ENCODE measurements around the gene NRG3. TPM values are rescaled to one million over a fixed set of nuclear protein-coding genes. Genes with fewer than 3 reads are reported as not detected.

Gene NRG3
- total and polyA plus RNA-seq, 2 of the 4 experiments (the other 2 are of a cell fraction), result not detected

DNA sequence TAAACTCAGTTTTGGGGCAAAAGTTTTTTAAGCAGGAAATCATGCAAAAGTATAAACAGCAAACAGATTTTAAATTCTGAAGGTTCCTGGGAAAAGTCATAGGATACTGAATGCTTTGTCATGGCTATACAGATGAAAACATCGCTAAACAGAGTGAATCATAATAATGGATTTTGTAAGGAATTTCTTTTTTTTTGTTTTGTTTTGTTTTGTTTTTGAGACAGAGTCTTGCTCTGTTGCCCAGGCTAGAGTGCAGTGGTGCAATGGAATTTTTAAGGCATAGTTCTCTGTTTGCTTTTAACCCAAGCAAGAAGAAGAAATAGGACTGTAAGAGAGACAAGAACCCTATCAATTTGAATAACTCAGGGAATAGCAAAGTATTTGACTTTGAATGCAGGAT, 285.3 kb downstream of the NRG3 start:
- no peak overlapping the region for H4K8ac ChIP-seq (ENCODE audit: low read depth in 2 of 2, low read length in 2 of 2)
- no TSS peak for BruUV-seq (replicated peaks)
- no peaks in the 10 kb centered on the region for H3K9me1 ChIP-seq (ENCODE audit: insufficient read depth, low read length)
- intact Hi-C loops (cut with micrococcal nuclease), result no loop called here
- H4K5ac ChIP-seq (ENCODE audit: low read depth, low read length), result no peak overlapping the region
- H3K18ac ChIP-seq (ENCODE audit: low read depth, low read length), result no peak overlapping the region
- POLR2A ChIA-PET (ENCODE audit: unreplicated experiment), result no interaction called here
- H2AFZ ChIP-seq (replicated peaks; ENCODE audit: low read length, poor library complexity), result no peak overlapping the region
- H2AK9ac ChIP-seq (replicated peaks; ENCODE audit: low read depth, low read length, poor library complexity), result no peak overlapping the region
- CTCF ChIA-PET, result no interaction called here
- no peak overlapping the region for H2BK15ac ChIP-seq (ENCODE audit: low read depth, low read length)
- no peak overlapping the region for H4K91ac ChIP-seq (ENCODE audit: insufficient read depth, low read depth, low read length)
- no peak overlapping the region for H3K14ac ChIP-seq (replicated peaks; ENCODE audit: low read depth, low read length)
- H2BK120ac ChIP-seq (ENCODE audit: low read depth, low read length), result no peak overlapping the region
- H2BK20ac ChIP-seq (ENCODE audit: low read depth, low read length), result no peak overlapping the region
- dilution Hi-C loops (cut with HindIII; ENCODE audit: low sequenced_read_pairs, unreplicated experiment), result no loop called here
- H4K20me1 ChIP-seq (ENCODE audit: insufficient read depth, low read length), result no peaks in the 10 kb centered on the region
- H2AK5ac ChIP-seq (ENCODE audit: low read depth, low read length), result no peak overlapping the region
- H3K27ac ChIP-seq (ENCODE audit: insufficient read depth, low read length), result no peak overlapping the region
- H3K4me3 ChIP-seq (ENCODE audit: insufficient read depth, low read depth, low read length), result no peak overlapping the region
- no peak overlapping the region for H3K56ac ChIP-seq (ENCODE audit: extremely low read depth, insufficient read depth, low read length)
- ATAC-seq (ENCODE audit: low read depth) (no peak), DNase-seq (no peak)
- no peak overlapping the region for H3K23ac ChIP-seq (ENCODE audit: low read depth, low read length)
- in situ Hi-C loops (cut with MboI; ENCODE audit: low sequenced_read_pairs), result no loop called here
- H2BK5ac ChIP-seq (ENCODE audit: low read depth, low read length, poor library complexity, severe bottlenecking), result no peak overlapping the region
- H3K27me3 ChIP-seq (ENCODE audit: control insufficient read depth, insufficient read depth, low read length), result no peaks in the 10 kb centered on the region
- H3K4ac ChIP-seq (ENCODE audit: low read depth, low read length), result no peak overlapping the region
- no peak overlapping the region for H3K4me2 ChIP-seq (ENCODE audit: low read depth, low read length)
- no peaks in the 10 kb centered on the region for H3K79me1 ChIP-seq (ENCODE audit: low read depth in 1 of 2, low read length in 2 of 2)
- 40% methylated on average over 1 of the region's 1 CpG; no CpG with 5 or more reads in 1 of the 2 experiments for WGBS, 2 experiments (ENCODE audit: extremely low coverage in 2 of 2, insufficient read length in 1 of 2)
- H3K36me3 ChIP-seq (ENCODE audit: control insufficient read depth, insufficient read depth, low read length), result no peaks in the 10 kb centered on the region
- H3K9me3 ChIP-seq (ENCODE audit: control insufficient read depth, insufficient read depth, low read length), result no peaks in the 10 kb centered on the region
- TF ChIP-seq ELK1 (IDR thresholded peaks at IDR 0.05; ENCODE audit: borderline replicate concordance, low read depth, low read length) (no peak), MXI1 (IDR thresholded peaks at IDR 0.05; ENCODE audit: borderline replicate concordance, low read depth, low read length) (no peak), RFX5 (IDR thresholded peaks at IDR 0.05; ENCODE audit: low read depth, low read length) (no peak), CEBPB (IDR thresholded peaks at IDR 0.05; ENCODE audit: low read depth, low read length) (no peak), BHLHE40 (IDR thresholded peaks at IDR 0.05; ENCODE audit: low read depth, low read length) (no peak), RCOR1 (IDR thresholded peaks at IDR 0.05; ENCODE audit: insufficient replicate concordance, low read length) (no peak), MAFK (IDR thresholded peaks at IDR 0.05; ENCODE audit: low read depth, low read length) (no peak), POLR2A (IDR thresholded peaks at IDR 0.05; ENCODE audit: low read depth, low read length) (no peak), CTCF (conservative IDR thresholded peaks at IDR 0.05; ENCODE audit: low read depth, low read length) (no peak), MAZ (IDR thresholded peaks at IDR 0.05; ENCODE audit: borderline replicate concordance, low read depth, low read length) (no peak), SMC3 (IDR thresholded peaks at IDR 0.05; ENCODE audit: low read depth, low read length) (no peak), NFE2L2 (IDR thresholded peaks at IDR 0.05; ENCODE audit: low read depth, low read length) (no peak), FOS (IDR thresholded peaks at IDR 0.05; ENCODE audit: low read depth, low read length) (no peak), RAD21 (IDR thresholded peaks at IDR 0.05; ENCODE audit: low read length) (no peak), CHD1 (IDR thresholded peaks at IDR 0.05; ENCODE audit: low read depth, low read length) (no peak)
- TF ChIP-seq, protein P1, sequence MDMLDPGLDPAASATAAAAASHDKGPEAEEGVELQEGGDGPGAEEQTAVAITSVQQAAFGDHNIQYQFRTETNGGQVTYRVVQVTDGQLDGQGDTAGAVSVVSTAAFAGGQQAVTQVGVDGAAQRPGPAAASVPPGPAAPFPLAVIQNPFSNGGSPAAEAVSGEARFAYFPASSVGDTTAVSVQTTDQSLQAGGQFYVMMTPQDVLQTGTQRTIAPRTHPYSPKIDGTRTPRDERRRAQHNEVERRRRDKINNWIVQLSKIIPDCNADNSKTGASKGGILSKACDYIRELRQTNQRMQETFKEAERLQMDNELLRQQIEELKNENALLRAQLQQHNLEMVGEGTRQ (IDR thresholded peaks at IDR 0.05; ENCODE audit: low read depth, low read length), result no peak
- no peaks in the 10 kb centered on the region for H3K4me1 ChIP-seq (ENCODE audit: control insufficient read depth, insufficient read depth, low read length)
- H3K9ac ChIP-seq (ENCODE audit: low read depth, low read length), result no peak overlapping the region

Data from IMR-90 (cell line).